ENCODE data around the gene CDA. TPM values are rescaled to one million over a fixed set of nuclear protein-coding genes. Genes with fewer than 3 reads are reported as not detected.
A peak's percentile ranks its signal among the peaks of the same experiment; 100 is the strongest.

CDA gene
- total and polyA plus RNA-seq, 9 of the 15 experiments (the other 6 are each of a cell fraction or from before 2014, with no cell fraction given), result not detected

GRCh38 chr1:20633190-20634064, 44.5 kb downstream of the CDA start, which contains the start of gene PINK1 (continued):
- TF ChIP-seq CTCFL (IDR thresholded peaks at IDR 0.05; ENCODE audit: borderline replicate concordance, insufficient read depth, low read depth, low read length, poor library complexity, severe bottlenecking) (peak; percentile 82), MYBL2 (IDR thresholded peaks at IDR 0.05; ENCODE audit: low read depth) (no peak), MYBL2 (CRISPR knock-in tag; IDR thresholded peaks at IDR 0.05; ENCODE audit: borderline replicate concordance) (no peak), ZNF282 (CRISPR knock-in tag; IDR thresholded peaks at IDR 0.05) (0 out of 2 replicates have a peak, but pooled peaks have one; percentile 82), ID3 (CRISPR knock-in tag; IDR thresholded peaks at IDR 0.05) (no peak), ID3 (tag; IDR thresholded peaks at IDR 0.05) (peak; percentile 73; the same call in 1 of the 2 replicates), NRF1 (conservative IDR thresholded peaks at IDR 0.05 in 1 of 2, IDR thresholded peaks at IDR 0.05 in 1 of 2) (peak; percentile 95 to 96), TBP (optimal IDR thresholded peaks at IDR 0.05; ENCODE audit: low read depth, low read length) (peak; percentile 23), ETS1 (conservative IDR thresholded peaks at IDR 0.05; ENCODE audit: control insufficient read depth, low read depth, low read length) (peak; percentile 25; the same call in 1 of the 2 replicates), MEIS2 (IDR thresholded peaks at IDR 0.05; ENCODE audit: partially characterized antibody) (peak; percentile 88), TEAD4 (IDR thresholded peaks at IDR 0.05; ENCODE audit: low read length) (peak; percentile 46; the same call in 1 of the 2 replicates), TEAD4 (CRISPR knock-in tag; IDR thresholded peaks at IDR 0.05; ENCODE audit: borderline replicate concordance) (no peak), ZFX (CRISPR knock-in tag; IDR thresholded peaks at IDR 0.05) (peak; percentile 92), CBX1 (IDR thresholded peaks at IDR 0.05; ENCODE audit: low read depth) (peak; percentile 70), RCOR1 (IDR thresholded peaks at IDR 0.05; ENCODE audit: borderline replicate concordance in 1 of 2, low read depth in 2 of 2, low read length in 2 of 2) (peak; percentile 13 to 59; a peak in 3 of 4 replicates), GTF2B (IDR thresholded peaks at IDR 0.05; ENCODE audit: extremely low read depth, insufficient read length) (no peak), CHD4 (IDR thresholded peaks at IDR 0.05; ENCODE audit: insufficient read depth, insufficient replicate concordance, low read depth, low read length, poor library complexity, severe bottlenecking) (no peak)
